K562 (cell line): ENCODE data around the gene RDH5. TPM values are rescaled to one million over a fixed set of nuclear protein-coding genes. Genes with fewer than 3 reads are reported as not detected.

Experiments used
- ATAC-seq: fragments of 200-7000 bp; cut with Tn5 transposase; 3 replicates; pipeline ENCODE4 v1.9.1; 2020; ENCODE audit warnings: moderate library complexity
- BruUV-seq: library from RNA; stranded (reverse); fragments of 400-500 nt; replicated peaks from 2 replicates; lab custom pipeline; 2021; lab: Mats Ljungman, UMichigan
- CTCF ChIA-PET: fragments of 300-600 bp; formaldehyde crosslinking; extraction: SDS; loops from one replicate; lab custom pipeline; 2021; ENCODE audit warnings: low intra/inter-chr PET ratio; lab: Yijun Ruan, JAX
- POLR2A ChIA-PET: fragments of 300-600, 350-650 bp; sonication (Branson Sonifier 250); formaldehyde crosslinking; extraction: SDS; loops from one replicate; lab custom pipeline; 2021; ENCODE audit warnings: antibody characterized with exemption, inconsistent platforms; lab: Yijun Ruan, JAX
- DNase-seq, 4 experiments: peaks; one replicate each; pipeline versions ENCODE4 v3.0.0 to v3.0.0-alpha.2; 2011 to 2018; ENCODE audit warnings: low spot score in 3 of 4, mixed read lengths in 3 of 4; ENCODE audit errors: extremely low read depth in 1 of 4
- FAIRE-seq: peaks from 2 replicates; lab custom pipeline; 2011; peaks lifted over from hg19 to GRCh38; lab: Jason Lieb, UNC
- H2AFZ ChIP-seq: 2 replicates; pipeline ENCODE4 v1.6.0; 2011; ENCODE audit warnings: low read depth, low read length, control low read depth, inconsistent platforms
- H3K27ac ChIP-seq: fragments of 200-600 bp; 3 replicates; pipeline ENCODE4 v1.8.0; 2011; ENCODE audit warnings: low read depth, mild to moderate bottlenecking, control low read depth, inconsistent platforms, low read length, moderate library complexity, mixed read lengths; ENCODE audit errors: extremely low read depth
- H3K27me3 ChIP-seq, 2 experiments: fragments of 300-600 bp in 1 of 2; 2 replicates in 1 of 2; 3 replicates in 1 of 2; pipeline versions ENCODE4 v1.6.0 to v1.8.0; 2011; ENCODE audit warnings: inconsistent platforms in 2 of 2, low read length in 2 of 2, mild to moderate bottlenecking in 1 of 2, mixed read lengths in 1 of 2, moderate library complexity in 1 of 2; ENCODE audit not compliant: control insufficient read depth in 2 of 2, insufficient read depth in 2 of 2
- H3K36me3 ChIP-seq: fragments of 300-600 bp; 3 replicates; pipeline ENCODE4 v1.8.0; 2011; ENCODE audit warnings: mild to moderate bottlenecking, low read length, inconsistent platforms; ENCODE audit not compliant: control insufficient read depth, insufficient read depth
- H3K4me1 ChIP-seq, 2 experiments: fragments of 200-600 bp in 1 of 2; replicated peaks in 1 of 2; 2 replicates in 1 of 2; 3 replicates in 1 of 2; pipeline versions ENCODE4 v1.5.1 to v1.8.0; 2011; ENCODE audit warnings: inconsistent platforms in 2 of 2, low read length in 2 of 2, mild to moderate bottlenecking in 1 of 2, mixed read lengths in 1 of 2, moderate library complexity in 1 of 2; ENCODE audit not compliant: control insufficient read depth in 2 of 2, insufficient read depth in 2 of 2
- H3K4me2 ChIP-seq: 2 replicates; pipeline ENCODE4 v1.6.1; 2011; ENCODE audit warnings: low read length, control low read depth, inconsistent platforms, mixed read lengths; ENCODE audit not compliant: insufficient read depth
- H3K4me3 ChIP-seq: fragments of 200-600 bp; sonication (generic), shearing (Covaris generic); 2 replicates; pipeline ENCODE4 v1.5.1; 2016; ENCODE audit warnings: control low read depth, inconsistent platforms
- H3K79me2 ChIP-seq: fragments of 200-600 bp; 3 replicates; pipeline ENCODE4 v1.8.0; 2011; ENCODE audit warnings: low read length, inconsistent platforms; ENCODE audit not compliant: control insufficient read depth, insufficient read depth
- H3K9ac ChIP-seq, 2 experiments: 2 replicates each; pipeline versions ENCODE4 v1.6.0 to v1.6.1; 2011; ENCODE audit warnings: low read depth in 2 of 2, low read length in 2 of 2, control low read depth in 1 of 2, inconsistent platforms in 1 of 2, mild to moderate bottlenecking in 1 of 2, mixed read lengths in 1 of 2; ENCODE audit not compliant: insufficient read depth in 1 of 2
- H3K9me1 ChIP-seq: one replicate; pipeline ENCODE4 v1.6.0; 2011; ENCODE audit warnings: inconsistent platforms, mild to moderate bottlenecking, low read length, moderate library complexity; ENCODE audit not compliant: control insufficient read depth, insufficient read depth
- H3K9me3 ChIP-seq: replicated peaks from 2 replicates; pipeline ENCODE4 v1.5.1; 2011; ENCODE audit warnings: low read depth, low read length, inconsistent platforms; ENCODE audit not compliant: control insufficient read depth, insufficient read depth
- H4K20me1 ChIP-seq: replicated peaks from 2 replicates; pipeline ENCODE4 v1.6.1; 2011; ENCODE audit warnings: low read length, inconsistent platforms, mixed read lengths; ENCODE audit not compliant: control insufficient read depth, insufficient read depth
- LEF1 ChIP-seq: fragments of 450-650 bp; IDR thresholded peaks from 2 replicates; pipeline ENCODE4 v1.6.1; 2016; ENCODE audit warnings: mild to moderate bottlenecking
- NFE2 ChIP-seq: IDR thresholded peaks from 2 replicates; pipeline ENCODE4 v1.6.1; 2014; ENCODE audit warnings: antibody characterized with exemption, low read depth
- NFXL1 ChIP-seq: fragments of 450-650 bp; formaldehyde crosslinking; IDR thresholded peaks from 2 replicates; pipeline ENCODE4 v1.4.0; 2021; ENCODE audit warnings: mild to moderate bottlenecking
- ZBTB5 ChIP-seq: fragments of 450-650 bp; IDR thresholded peaks from 2 replicates; pipeline ENCODE4 v1.6.1; 2017; ENCODE audit warnings: antibody characterized with exemption
- WGBS: fragments of 100-300 bp; shearing (Covaris generic); methylation state at CpG from one replicate; pipeline ENCODE4 v1.1.6; 2016; ENCODE audit warnings: low coverage, mixed read lengths; ENCODE audit not compliant: insufficient coverage; ENCODE audit errors: missing lambda C conversion rate; 5-methylcytosine and 5-hydroxymethylcytosine counted together
- in situ Hi-C: fragments of 300-500 bp; cut with MboI; formaldehyde crosslinking; loops from 4 replicates; pipeline ENCODE4 v1.15.0; 2018; ENCODE audit warnings: inconsistent platforms, mixed read lengths
- intact Hi-C: fragments of 100-400 bp; cut with micrococcal nuclease; formaldehyde crosslinking; loops from 2 replicates; pipeline ENCODE4 v1.14.2; 2022
- polyA plus RNA-seq, 8 experiments: library from polyadenylated mRNA; depleted of rRNA in 4 of 8; stranded (reverse) in 5 of 8; unstranded in 3 of 8; fragments of >200 nt; fragmentation: Nextera tagmentation in 2 of 8; fragmentation: Illumina TruSeq in 1 of 8; extraction: Ambion mirVana in 2 of 8; extraction: Trizol in 1 of 8; gene quantifications; 2 replicates each; pipeline versions ENCODE4 v1.2.1 to v1.2.3, GENCODE V29; 2011 to 2014; ENCODE audit warnings: inconsistent platforms in 1 of 8, missing spikeins in 1 of 8
- total RNA-seq, 7 experiments: library from RNA; depleted of rRNA in 6 of 7; stranded (reverse); fragments of >200 nt in 6 of 7; fragmentation: Illumina TruSeq in 2 of 7; extraction: Trizol in 2 of 7; gene quantifications; 2 replicates each; pipeline versions ENCODE4 v1.2.1 to v1.2.3, GENCODE V29; 2011 to 2021; ENCODE audit warnings: low replicate concordance in 1 of 7

RDH5 gene
- total and polyA plus RNA-seq, 9 of the 15 experiments (the other 6 are each of a cell fraction or from before 2014, with no cell fraction given), result 0.28 to 2.0 (median 1.1) TPM; not detected in 1

- BruUV-seq, result no TSS peak
- 2% methylated on average over 4 of the region's 4 CpGs for WGBS
- Histone ChIP-seq H3K27me3 (peaks cover 1 to 4% of the 10 kb centered on the region in 2 experiments; a peak in 3 of 5 replicates), H3K4me1 (no peaks in the 10 kb centered on the region), H4K20me1 (no peaks in the 10 kb centered on the region), H3K4me3 (no peak overlapping the region), H3K9ac (peak overlapping the region in 1 of 2 experiments; percentile 57; a peak in 1 of 4 replicates), H3K79me2 (no peaks in the 10 kb centered on the region), H3K27ac (no peak overlapping the region), H3K4me2 (no peak overlapping the region), H2AFZ (no peak overlapping the region), H3K36me3 (no peaks in the 10 kb centered on the region), H3K9me3 (no peaks in the 10 kb centered on the region), H3K9me1 (no peaks in the 10 kb centered on the region)
- ATAC-seq, result no peak
- no peak for TF ChIP-seq LEF1
- intact Hi-C loops (no loop called here), in situ Hi-C loops (no loop called here)
- DNase-seq, result no peak
- ChIA-PET CTCF (no interaction called here), POLR2A (interaction anchor here (1.1 kb wide), 1 partner anchor 23 kb away, joined by 3 read pairs; no protein-coding TSS in a partner anchor)
- FAIRE-seq, result no peak
Measured at GRCh38 chr12:55671746-55672145, 48.4 kb upstream of the RDH5 start.

- TF ChIP-seq ZBTB5 (no peak), NFE2 (no peak), NFXL1 (CRISPR knock-in tag) (no peak)
- no peaks in the 10 kb centered on the region for H3K4me1 ChIP-seq
- ChIA-PET POLR2A (interaction anchor here (0.7 to 1.1 kb wide), 3 partner anchors 10 to 154 kb away, joined by 3 read pairs; no protein-coding TSS in a partner anchor), CTCF (no interaction called here)
- ATAC-seq (no peak), DNase-seq (no peak), FAIRE-seq (no peak)
- in situ Hi-C loops (no loop called here), intact Hi-C loops (no loop called here)
- H3K4me3 ChIP-seq, result no peak overlapping the region
- BruUV-seq, result no TSS peak
- H4K20me1 ChIP-seq, result no peaks in the 10 kb centered on the region
- peaks cover 2 to 4% of the 10 kb centered on the region in 2 experiments; a peak in 4 of 5 replicates for H3K27me3 ChIP-seq
- H3K9ac ChIP-seq, result no peak overlapping the region
- no peaks in the 10 kb centered on the region for H3K36me3 ChIP-seq
- no peaks in the 10 kb centered on the region for H3K79me2 ChIP-seq
- H2AFZ ChIP-seq, result no peak overlapping the region
- H3K9me1 ChIP-seq, result no peaks in the 10 kb centered on the region
- H3K27ac ChIP-seq, result no peak overlapping the region
- no peak overlapping the region for H3K4me2 ChIP-seq
- no peaks in the 10 kb centered on the region for H3K9me3 ChIP-seq
Measured at GRCh38 chr12:55673638-55674037, 46.6 kb upstream of the RDH5 start.
